ENCODE data around the gene SEC23A.

The SEC23A gene

GRCh38 chr14:39038542-39038941, 64.5 kb downstream of the SEC23A start:
- no peak for TF ChIP-seq GATA3 (IDR thresholded peaks at IDR 0.05; ENCODE audit: low read depth, low read length)
- no peak for TF ChIP-seq GATA2 (IDR thresholded peaks at IDR 0.05; ENCODE audit: low read depth, low read length)

- TF ChIP-seq GATA3 (IDR thresholded peaks at IDR 0.05; ENCODE audit: low read depth, low read length) (no peak), GATA2 (IDR thresholded peaks at IDR 0.05; ENCODE audit: low read depth, low read length) (no peak)
These were observed 66.3 kb downstream of the SEC23A start for GRCh38 chr14:39036760-39037159.

GRCh38 chr14:39035336-39035735, 67.7 kb downstream of the SEC23A start:
- TF ChIP-seq GATA3 (IDR thresholded peaks at IDR 0.05; ENCODE audit: low read depth, low read length) (no peak), GATA2 (IDR thresholded peaks at IDR 0.05; ENCODE audit: low read depth, low read length) (no peak)

GRCh38 chr14:39034481-39035296, 68.3 kb downstream of the SEC23A start:
- TF ChIP-seq GATA2 (IDR thresholded peaks at IDR 0.05; ENCODE audit: low read depth, low read length) (no peak), GATA3 (IDR thresholded peaks at IDR 0.05; ENCODE audit: low read depth, low read length) (no peak)

- no peak for TF ChIP-seq GATA2 (IDR thresholded peaks at IDR 0.05; ENCODE audit: low read depth, low read length)
- no peak for TF ChIP-seq GATA3 (IDR thresholded peaks at IDR 0.05; ENCODE audit: low read depth, low read length)
These were observed 69.7 kb downstream of the SEC23A start for GRCh38 chr14:39033371-39033770.

- no peak for TF ChIP-seq GATA3 (IDR thresholded peaks at IDR 0.05; ENCODE audit: low read depth, low read length)
- no peak for TF ChIP-seq GATA2 (IDR thresholded peaks at IDR 0.05; ENCODE audit: low read depth, low read length)
These were observed 72.8 kb downstream of the SEC23A start for GRCh38 chr14:39030209-39030608.

- TF ChIP-seq GATA2 (IDR thresholded peaks at IDR 0.05; ENCODE audit: low read depth, low read length) = no peak
- TF ChIP-seq GATA3 (IDR thresholded peaks at IDR 0.05; ENCODE audit: low read depth, low read length) = no peak
These were observed 73.2 kb downstream of the SEC23A start for GRCh38 chr14:39029789-39030188.

- TF ChIP-seq GATA3 (IDR thresholded peaks at IDR 0.05; ENCODE audit: low read depth, low read length) (no peak), GATA2 (IDR thresholded peaks at IDR 0.05; ENCODE audit: low read depth, low read length) (no peak)
These were observed 74.4 kb downstream of the SEC23A start for GRCh38 chr14:39028620-39029019.

- TF ChIP-seq GATA2 (IDR thresholded peaks at IDR 0.05; ENCODE audit: low read depth, low read length) (no peak), GATA3 (IDR thresholded peaks at IDR 0.05; ENCODE audit: low read depth, low read length) (no peak)
These were observed 77.0 kb downstream of the SEC23A start for GRCh38 chr14:39025810-39026627.

GRCh38 chr14:39025250-39025809, 77.7 kb downstream of the SEC23A start:
- TF ChIP-seq GATA2 (IDR thresholded peaks at IDR 0.05; ENCODE audit: low read depth, low read length) = no peak

GRCh38 chr14:39023939-39024871, 78.8 kb downstream of the SEC23A start:
- no peak for TF ChIP-seq GATA3 (IDR thresholded peaks at IDR 0.05; ENCODE audit: low read depth, low read length)
- TF ChIP-seq GATA2 (IDR thresholded peaks at IDR 0.05; ENCODE audit: low read depth, low read length) = no peak

- TF ChIP-seq GATA3 (IDR thresholded peaks at IDR 0.05; ENCODE audit: low read depth, low read length) (no peak), GATA2 (IDR thresholded peaks at IDR 0.05; ENCODE audit: low read depth, low read length) (no peak)
These were observed 86.3 kb downstream of the SEC23A start for GRCh38 chr14:39016733-39017095.

GRCh38 chr14:39015964-39016577, 87.0 kb downstream of the SEC23A start:
- TF ChIP-seq GATA2 (IDR thresholded peaks at IDR 0.05; ENCODE audit: low read depth, low read length) (no peak), GATA3 (IDR thresholded peaks at IDR 0.05; ENCODE audit: low read depth, low read length) (no peak)

Measured in SH-SY5Y (cell line).